ENCODE measurements around the gene CD248. TPM values are rescaled to one million over a fixed set of nuclear protein-coding genes. Genes with fewer than 3 reads are reported as not detected.
A peak's percentile ranks its signal among the peaks of the same experiment; 100 is the strongest.

CD248 gene
- total RNA-seq, 1 experiment from 2014 or later = not detected

DNA sequence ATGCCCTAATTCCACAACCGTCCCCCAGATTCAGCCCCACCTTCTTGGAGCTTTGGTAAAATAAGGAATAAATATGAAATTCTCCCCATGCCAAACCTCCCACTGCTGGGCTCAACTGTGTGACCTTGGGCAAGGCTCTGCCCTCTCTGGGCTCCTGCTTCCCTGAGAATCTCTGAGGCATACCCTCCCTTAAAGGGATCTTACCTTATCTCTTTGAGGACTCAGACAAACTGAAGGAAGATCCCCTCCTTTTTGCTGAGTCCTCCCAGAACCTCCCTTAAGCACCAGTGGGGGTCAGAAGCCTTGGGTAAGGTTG is 2.7 kb downstream of the CD248 start:
- Histone ChIP-seq H3K4me2 (no peak overlapping the region), H3K4me3 (no peak overlapping the region), H2AFZ (no peak overlapping the region), H3K36me3 (ENCODE audit: low read depth) (no peaks in the 10 kb centered on the region), H3K4me1 (replicated peaks; ENCODE audit: insufficient read depth) (peaks cover 16% of the 10 kb centered on the region), H4K20me1 (ENCODE audit: insufficient read depth) (no peaks in the 10 kb centered on the region), H3F3A (ENCODE audit: insufficient read depth, low read depth) (peaks cover 10% of the 10 kb centered on the region; the same call in 1 of the 2 replicates), H3K9me2 (ENCODE audit: insufficient read depth) (no peaks in the 10 kb centered on the region), H3K79me2 (ENCODE audit: low read depth) (no peaks in the 10 kb centered on the region), H3K9me3 (ENCODE audit: insufficient read depth, low read depth) (0 out of 2 replicates have a peak, but pooled peaks cover 1% of the 10 kb centered on the region), H3K27me3 (ENCODE audit: insufficient read depth, low read depth) (peaks cover 8% of the 10 kb centered on the region), H3K27ac (no peak overlapping the region)
- no TSS peak for BruUV-seq (replicated peaks)
- ChIA-PET CTCF (no interaction called here), POLR2A (ENCODE audit: unreplicated experiment) (no interaction called here)
- TF ChIP-seq EZH2 (IDR thresholded peaks at IDR 0.05; ENCODE audit: low read depth) = no peak
- no peak for TF ChIP-seq CTCF (conservative IDR thresholded peaks at IDR 0.05)
- intact Hi-C loops (cut with micrococcal nuclease; ENCODE audit: unreplicated experiment) = loop anchor here (5.0 kb wide), 1 partner anchor 58 kb away; the partner anchor contains the start of gene SLC29A2
- no peak for DNase-seq

- TSS peak; percentile 81 for BruUV-seq (replicated peaks)
- DNase-seq = no peak
- Histone ChIP-seq H3K9me3 (ENCODE audit: insufficient read depth, low read depth) (no peaks in the 10 kb centered on the region), H3F3A (ENCODE audit: insufficient read depth, low read depth) (peaks cover 10% of the 10 kb centered on the region; the same call in 1 of the 2 replicates), H3K27me3 (ENCODE audit: insufficient read depth, low read depth) (peaks cover 9% of the 10 kb centered on the region), H3K4me1 (replicated peaks; ENCODE audit: insufficient read depth) (peaks cover 15% of the 10 kb centered on the region), H3K36me3 (ENCODE audit: low read depth) (no peaks in the 10 kb centered on the region), H3K79me2 (ENCODE audit: low read depth) (no peaks in the 10 kb centered on the region), H4K20me1 (ENCODE audit: insufficient read depth) (no peaks in the 10 kb centered on the region), H3K27ac (no peak overlapping the region), H3K4me3 (peak overlapping the region; percentile 52; the same call in 1 of the 2 replicates), H3K4me2 (peak overlapping the region; percentile 75), H3K9me2 (ENCODE audit: insufficient read depth) (no peaks in the 10 kb centered on the region), H2AFZ (peak overlapping the region; percentile 83)
- TF ChIP-seq CTCF (conservative IDR thresholded peaks at IDR 0.05) (no peak), EZH2 (IDR thresholded peaks at IDR 0.05; ENCODE audit: low read depth) (no peak)
- ChIA-PET CTCF (interaction anchor here (1.0 to 2.9 kb wide), 8 partner anchors 14 to 365 kb away, joined by 3 to 30 read pairs (median 5); partner anchors contain the start of genes BRMS1, MRPL11, RBM4B and RIN1), POLR2A (ENCODE audit: unreplicated experiment) (interaction anchor here (0.6 to 1.6 kb wide), 9 partner anchors 17 to 1094 kb away, joined by 3 to 46 read pairs (median 6); partner anchors contain the start of genes RIN1 and YIF1A)
- intact Hi-C loops (cut with micrococcal nuclease; ENCODE audit: unreplicated experiment) = loop anchor here (5.0 kb wide), 1 partner anchor 59 kb away; the partner anchor contains the start of gene SLC29A2
Observed at GRCh38 chr11:66313321-66314185, 3.3 kb downstream of the CD248 start.

GRCh38 chr11:66312549-66313320 is 4.1 kb downstream of the CD248 start:
- peak overlapping the region; percentile 92 for H2AFZ ChIP-seq
- intact Hi-C loops (cut with micrococcal nuclease; ENCODE audit: unreplicated experiment) = loop anchor here (1.0 to 5.0 kb wide), 4 partner anchors 16 to 77 kb away; partner anchors contain the start of genes RIN1 and SLC29A2
- BruUV-seq (replicated peaks) = no TSS peak

More at GRCh38 chr11:66312549-66313320, 4.1 kb downstream of the CD248 start:
- TF ChIP-seq CTCF (conservative IDR thresholded peaks at IDR 0.05) (no peak), EZH2 (IDR thresholded peaks at IDR 0.05; ENCODE audit: low read depth) (no peak)
- Histone ChIP-seq H3K27ac (peak overlapping the region; percentile 45; the same call in 1 of the 2 replicates), H3K9me3 (ENCODE audit: insufficient read depth, low read depth) (no peaks in the 10 kb centered on the region), H3K27me3 (ENCODE audit: insufficient read depth, low read depth) (peaks cover 12% of the 10 kb centered on the region), H3K4me3 (peak overlapping the region; percentile 66), H3K36me3 (ENCODE audit: low read depth) (no peaks in the 10 kb centered on the region), H4K20me1 (ENCODE audit: insufficient read depth) (no peaks in the 10 kb centered on the region), H3F3A (ENCODE audit: insufficient read depth, low read depth) (peaks cover 10% of the 10 kb centered on the region; the same call in 1 of the 2 replicates), H3K4me2 (peak overlapping the region; percentile 75), H3K4me1 (replicated peaks; ENCODE audit: insufficient read depth) (peaks cover 6% of the 10 kb centered on the region), H3K79me2 (ENCODE audit: low read depth) (no peaks in the 10 kb centered on the region), H3K9me2 (ENCODE audit: insufficient read depth) (no peaks in the 10 kb centered on the region)
- ChIA-PET POLR2A (ENCODE audit: unreplicated experiment) (interaction anchor here (0.5 to 1.6 kb wide), 21 partner anchors 15 to 1093 kb away, joined by 3 to 46 read pairs (median 5); partner anchors contain the start of genes PACS1, RAB1B, RBM4B and RIN1), CTCF (interaction anchor here (0.5 to 2.9 kb wide), 18 partner anchors 14 to 1190 kb away, joined by 3 to 30 read pairs (median 4); partner anchors contain the start of genes BRMS1, MRPL11, RBM4B and RIN1)
- DNase-seq = peak; percentile 93 to 99
